Ovary (tissue), 3 donors: ENCODE measurements around the gene TPD52L2.

Source experiments
- CTCF ChIP-seq, 3 donors: fragments of 450-650 bp in 2 of 3; fragments of 200-600 bp in 1 of 3; IDR thresholded peaks; one replicate each; pipeline versions ENCODE4 v1.5.1 to v1.8.0; 2016 to 2022; ENCODE audit warnings: antibody characterized with exemption in 3 of 3, mild to moderate bottlenecking in 1 of 3
- POLR2A ChIP-seq: fragments of 450-650 bp; IDR thresholded peaks from one replicate; pipeline ENCODE4 v1.6.1; 2017; ENCODE audit warnings: antibody characterized with exemption, mild to moderate bottlenecking, moderate library complexity
- donor health status: DM: no; HTN: no; CAD: no.

GRCh38 chr20:63864545-63864977 is 509 bp upstream of the TPD52L2 start:
- TF ChIP-seq CTCF (IDR thresholded peaks at IDR 0.05) (peak in 1 of 3 donors; percentile 4), POLR2A (no peak)
